ENCODE data around the gene S100P. TPM values are rescaled to one million over a fixed set of nuclear protein-coding genes. Genes with fewer than 3 reads are reported as not detected.
A peak's percentile ranks its signal among the peaks of the same experiment; 100 is the strongest.

The S100P gene
- total and polyA plus RNA-seq, 2 donors (not counting 1 experiment from before 2014, with no cell fraction given), result 0.07 TPM; not detected in 1

GRCh38 chr4:6718932-6719610, 25.4 kb downstream of the S100P start:
- DNase-seq (no peak), ATAC-seq (ENCODE audit: low read depth) (no peak)
- H3K4me1 ChIP-seq (ENCODE audit: control insufficient read depth in 2 of 2, insufficient read depth in 2 of 2, low read length in 2 of 2), result peaks cover 21 to 33% of the 10 kb centered on the region in 2 donors
- no peak overlapping the region for H3K9ac ChIP-seq (ENCODE audit: low read length)
- H3K9me3 Mint-ChIP-seq (ENCODE audit: insufficient read depth), result no peaks in the 10 kb centered on the region
- TF ChIP-seq CTCF (IDR thresholded peaks at IDR 0.05) (no peak), EZH2 (IDR thresholded peaks at IDR 0.05; ENCODE audit: borderline replicate concordance, insufficient read depth, low read depth, low read length, poor library complexity, severe bottlenecking) (no peak)
- H3K27me3 ChIP-seq (replicated peaks in 1 of 4; ENCODE audit: control extremely low read depth in 1 of 4, control insufficient read depth in 3 of 4, insufficient read depth in 4 of 4, low read length in 3 of 4), result no peaks in the 10 kb centered on the region
- no peaks in the 10 kb centered on the region for H3K27me3 Mint-ChIP-seq
- H2AFZ ChIP-seq (ENCODE audit: insufficient read depth, low read depth, low read length, poor library complexity, severe bottlenecking), result no peak overlapping the region
- H3K4me3 ChIP-seq (ENCODE audit: control extremely low read depth in 1 of 5, extremely low read depth in 1 of 5, insufficient read depth in 1 of 5, low read depth in 2 of 5, low read length in 4 of 5), result no peak overlapping the region
- intact Hi-C loops (cut with micrococcal nuclease), result loop anchor here (5.0 to 10.0 kb wide), 2 partner anchors 196 to 1083 kb away; no protein-coding TSS in a partner anchor
- ChIA-PET CTCF (interaction anchor here (0.9 to 9.7 kb wide), 13 partner anchors 12 to 1083 kb away, joined by 3 to 163 read pairs (median 4); partner anchors contain the start of genes GRPEL1, MAN2B2, MRFAP1 and TADA2B), POLR2A (interaction anchor here (0.6 to 1.8 kb wide), 3 partner anchors 9 to 349 kb away, joined by 3 to 9 read pairs (median 7); partner anchors contain the start of genes GRPEL1, MAN2B2 and MRFAP1L1)
- H3K27ac ChIP-seq (ENCODE audit: low read length in 2 of 2), result no peak overlapping the region
- H3K27ac Mint-ChIP-seq, result no peak overlapping the region
- H3K4me3 Mint-ChIP-seq, result peak overlapping the region; percentile 38
- H4K20me1 ChIP-seq (ENCODE audit: control insufficient read depth, insufficient read depth, low read length, poor library complexity, severe bottlenecking), result no peaks in the 10 kb centered on the region
- peaks cover 36% of the 10 kb centered on the region for H3K4me1 Mint-ChIP-seq
- peaks cover 43% of the 10 kb centered on the region for H3K79me2 ChIP-seq (ENCODE audit: control insufficient read depth, insufficient read depth, low read length)
- no peaks in the 10 kb centered on the region for H3K36me3 ChIP-seq (replicated peaks in 1 of 2; ENCODE audit: control extremely low read depth in 1 of 2, control insufficient read depth in 1 of 2, extremely low read depth in 1 of 2, insufficient read depth in 2 of 2, low read length in 1 of 2)
- no peak overlapping the region for H3K4me2 ChIP-seq (replicated peaks; ENCODE audit: low read depth, low read length, poor library complexity, severe bottlenecking)
- no peaks in the 10 kb centered on the region for H3K9me3 ChIP-seq (ENCODE audit: control extremely low read depth in 1 of 3, control insufficient read depth in 2 of 3, insufficient read depth in 1 of 3, low read length in 2 of 3)
- WGBS (ENCODE audit: insufficient coverage), result 91% methylated on average over 6 of the region's 7 CpGs

Data from B cell (primary cell).